Vagina (tissue), 2 donors: ENCODE results near the gene HOXD3.

Source experiments
- CTCF ChIP-seq, 3 experiments: fragments of 450-650 bp in 2 of 3; fragments of 200-600 bp in 1 of 3; sonication (generic) in 1 of 3; IDR thresholded peaks; one replicate each; pipeline ENCODE4 v1.5.1; 2017 to 2019; ENCODE audit warnings: antibody characterized with exemption in 3 of 3, mild to moderate bottlenecking in 2 of 3, moderate library complexity in 2 of 3
- POLR2A ChIP-seq, 2 donors: fragments of 450-650 bp; IDR thresholded peaks; one replicate each; pipeline ENCODE4 v1.6.1; 2017; ENCODE audit warnings: antibody characterized with exemption in 2 of 2, mild to moderate bottlenecking in 2 of 2, moderate library complexity in 2 of 2
- POLR2AphosphoS5 ChIP-seq, 2 donors: sonication (generic); formaldehyde crosslinking; IDR thresholded peaks; one replicate each; pipeline ENCODE4 v1.9.0; 2017; ENCODE audit warnings: antibody characterized with exemption in 2 of 2, mild to moderate bottlenecking in 2 of 2, low read depth in 1 of 2; ENCODE audit not compliant: insufficient read depth in 1 of 2

DNA sequence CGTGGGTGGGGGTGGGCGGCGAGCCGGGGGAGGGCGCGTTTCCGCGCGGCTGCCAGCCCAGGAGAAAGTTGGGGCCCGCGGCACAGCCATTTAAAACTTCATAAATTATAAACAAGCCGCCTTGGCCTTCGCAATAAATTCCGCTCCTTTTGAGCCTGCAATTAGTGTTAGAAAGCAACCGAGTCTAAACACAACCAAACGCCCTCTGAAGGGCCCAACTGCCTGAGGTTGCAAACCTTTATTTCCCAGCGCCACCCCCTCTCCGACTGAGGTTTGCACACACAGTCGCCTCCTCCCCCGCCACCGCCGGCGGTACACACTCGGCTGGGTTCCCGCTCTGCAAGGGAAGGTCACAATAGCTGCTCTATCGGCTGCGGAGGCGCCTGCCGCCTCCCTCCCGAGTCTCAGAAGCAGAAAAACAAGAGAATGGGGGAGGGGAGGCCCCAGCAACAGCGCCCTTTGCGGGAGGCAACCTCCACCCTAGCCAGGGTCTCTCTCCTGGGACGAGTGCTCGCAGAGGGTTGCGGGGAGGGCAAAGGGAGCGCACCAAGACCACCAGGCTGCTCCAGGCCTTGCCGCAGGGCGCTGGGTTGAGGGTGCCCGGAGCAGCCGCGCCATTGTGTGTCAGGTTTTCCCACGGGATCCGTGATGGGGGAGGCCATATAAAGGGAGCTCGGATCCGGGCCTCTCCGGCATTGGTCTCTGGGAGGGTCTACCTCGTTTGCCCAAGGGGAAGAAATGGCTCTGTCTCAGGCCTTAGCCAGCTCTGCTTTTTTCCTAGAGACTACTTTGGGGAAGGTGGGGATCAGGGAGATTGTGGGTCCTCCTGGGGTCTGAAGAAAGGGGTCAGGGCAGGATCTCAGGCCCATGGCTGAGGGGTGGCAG, 18.0 kb downstream of the HOXD3 start:
- TF ChIP-seq POLR2A (IDR thresholded peaks at IDR 0.05): no peak
- no peak for TF ChIP-seq POLR2AphosphoS5 (IDR thresholded peaks at IDR 0.05; ENCODE audit: insufficient read depth in 1 of 2, low read depth in 1 of 2)
- no peak for TF ChIP-seq CTCF (IDR thresholded peaks at IDR 0.05)
